SK-N-MC (cell line): ENCODE measurements around the gene PXYLP1.

Experiments
- DNase-seq: peaks from one replicate; pipeline ENCODE4 v3.0.0-alpha.2; 2011; ENCODE audit warnings: low read depth, low spot score
- H3K27ac ChIP-seq: fragments of 200-600 bp; sonication (generic); 2 replicates; pipeline ENCODE4 v1.5.1; 2016; ENCODE audit warnings: mixed run types
- H3K36me3 ChIP-seq: fragments of 200-600 bp; sonication (generic); 2 replicates; pipeline ENCODE4 v1.6.1; 2017; ENCODE audit warnings: antibody characterized with exemption, low read length, mixed read lengths; ENCODE audit not compliant: insufficient read depth
- H3K4me3 ChIP-seq: fragments of 200-600 bp; sonication (generic); 2 replicates; pipeline ENCODE4 v1.5.1; 2016
- H3K9ac ChIP-seq: fragments of 200-600 bp; sonication (generic); 2 replicates; pipeline ENCODE4 v1.8.0; 2017; ENCODE audit warnings: mixed run types, mixed read lengths; ENCODE audit not compliant: insufficient read length
- H3K9me3 ChIP-seq: fragments of 200-600 bp; sonication (generic); 2 replicates; pipeline ENCODE4 v1.6.1; 2017; ENCODE audit warnings: low read depth, mild to moderate bottlenecking, antibody characterized with exemption, low read length, moderate library complexity, mixed read lengths
- EZH2 ChIP-seq: fragments of 200-600 bp; sonication (generic); IDR thresholded peaks from one replicate; pipeline ENCODE4 v1.6.1; 2017; ENCODE audit warnings: antibody characterized with exemption
- FOXP2 ChIP-seq: optimal IDR thresholded peaks from 2 replicates; pipeline ENCODE3; 2011; ENCODE audit warnings: mild to moderate bottlenecking, moderate library complexity; ENCODE audit not compliant: insufficient read depth; ENCODE audit errors: extremely low read length, control extremely low read depth
- POLR2AphosphoS5 ChIP-seq: IDR thresholded peaks from 2 replicates; pipeline ENCODE4 v1.6.1; 2012; ENCODE audit warnings: mild to moderate bottlenecking, low read depth, low read length, borderline replicate concordance

PXYLP1 gene

GRCh38 chr3:141223673-141224166 is 7.9 kb upstream of the PXYLP1 start:
- no peak for DNase-seq
- H3K9me3 ChIP-seq, result peaks cover 8% of the 10 kb centered on the region; the same call in 1 of the 2 replicates
- no peak for TF ChIP-seq POLR2AphosphoS5
- TF ChIP-seq EZH2, result no peak
- no peak for TF ChIP-seq FOXP2
- H3K36me3 ChIP-seq, result no peaks in the 10 kb centered on the region
- no peak overlapping the region for H3K9ac ChIP-seq
- no peak overlapping the region for H3K27ac ChIP-seq
- H3K4me3 ChIP-seq, result no peak overlapping the region

- TF ChIP-seq EZH2 (no peak), POLR2AphosphoS5 (no peak), FOXP2 (no peak)
- H3K36me3 ChIP-seq, result no peaks in the 10 kb centered on the region
- H3K27ac ChIP-seq, result no peak overlapping the region
- DNase-seq, result no peak
- H3K9me3 ChIP-seq, result peaks cover 8% of the 10 kb centered on the region; the same call in 1 of the 2 replicates
- H3K4me3 ChIP-seq, result no peak overlapping the region
- H3K9ac ChIP-seq, result no peak overlapping the region
These were observed 5.7 kb upstream of the PXYLP1 start for GRCh38 chr3:141225939-141226338.

DNA sequence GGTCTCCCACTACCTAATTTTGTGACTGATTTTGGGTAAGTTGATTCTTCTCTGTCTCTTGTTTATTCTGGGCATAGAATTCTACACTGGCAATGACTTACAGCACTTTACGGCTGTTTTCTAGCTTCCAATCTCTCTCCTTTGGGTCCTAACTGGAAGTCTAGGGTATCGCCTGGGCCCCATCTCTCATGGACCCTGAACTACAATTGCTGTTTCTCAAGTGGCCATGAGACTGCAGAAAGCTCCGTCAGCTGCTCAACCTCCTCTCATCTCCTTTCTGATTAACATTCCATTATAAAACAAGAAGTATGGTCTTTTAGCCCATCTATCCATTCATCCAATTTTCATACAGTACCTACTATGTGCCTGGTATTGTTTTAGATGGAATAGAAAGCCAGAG is 4.4 kb upstream of the PXYLP1 start:
- H3K9ac ChIP-seq, result no peak overlapping the region
- peaks cover 8% of the 10 kb centered on the region; the same call in 1 of the 2 replicates for H3K9me3 ChIP-seq
- DNase-seq, result no peak
- H3K36me3 ChIP-seq, result no peaks in the 10 kb centered on the region
- H3K4me3 ChIP-seq, result peak overlapping the region; percentile 3
- H3K27ac ChIP-seq, result peak overlapping the region; percentile 94
- TF ChIP-seq POLR2AphosphoS5 (no peak), FOXP2 (no peak)

DNA sequence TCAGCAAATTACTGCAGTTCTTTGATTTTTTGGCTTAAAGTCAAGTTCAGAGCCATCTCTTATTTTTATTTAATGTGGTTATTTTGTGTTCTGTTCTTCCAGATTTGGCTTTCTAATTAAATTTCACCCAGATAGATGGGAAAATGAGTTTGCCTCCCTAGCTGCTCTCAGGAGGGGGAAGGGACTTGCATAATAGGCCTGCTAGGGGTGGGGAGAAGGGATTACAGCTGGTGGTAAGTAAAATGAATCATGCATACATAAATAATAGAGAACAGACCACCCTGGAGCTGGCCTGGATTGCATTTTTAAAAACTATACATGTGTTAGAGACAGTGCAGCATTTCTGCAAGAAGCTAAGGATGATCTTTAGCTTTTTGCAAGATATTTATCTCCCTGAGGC is 3.9 kb upstream of the PXYLP1 start:
- peak; percentile 66 for DNase-seq
- H3K9me3 ChIP-seq, result peaks cover 8% of the 10 kb centered on the region; the same call in 1 of the 2 replicates
- peak overlapping the region; percentile 3 for H3K4me3 ChIP-seq
- TF ChIP-seq FOXP2 (peak; percentile 73), POLR2AphosphoS5 (no peak; the same call in 1 of the 2 replicates), EZH2 (no peak)
- no peaks in the 10 kb centered on the region for H3K36me3 ChIP-seq
- H3K9ac ChIP-seq, result no peak overlapping the region
- H3K27ac ChIP-seq, result peak overlapping the region; percentile 94

GRCh38 chr3:141228395-141228794 is 3.2 kb upstream of the PXYLP1 start:
- TF ChIP-seq FOXP2, result no peak
- no peak for TF ChIP-seq POLR2AphosphoS5
- no peak for TF ChIP-seq EZH2
- Histone ChIP-seq H3K27ac (peak overlapping the region; percentile 94), H3K4me3 (no peak overlapping the region), H3K36me3 (no peaks in the 10 kb centered on the region), H3K9ac (no peak overlapping the region), H3K9me3 (peaks cover 4% of the 10 kb centered on the region; the same call in 1 of the 2 replicates)
- no peak for DNase-seq

- Histone ChIP-seq H3K9me3 (peaks cover 3% of the 10 kb centered on the region; the same call in 1 of the 2 replicates), H3K36me3 (no peaks in the 10 kb centered on the region), H3K27ac (peak overlapping the region; percentile 94; the same call in 1 of the 2 replicates), H3K4me3 (no peak overlapping the region), H3K9ac (no peak overlapping the region)
- TF ChIP-seq FOXP2 (no peak), POLR2AphosphoS5 (no peak), EZH2 (no peak)
- no peak for DNase-seq
These were observed 2.5 kb upstream of the PXYLP1 start for GRCh38 chr3:141229132-141229531.

GRCh38 chr3:141230293-141230692 is 1.3 kb upstream of the PXYLP1 start:
- Histone ChIP-seq H3K4me3 (no peak overlapping the region), H3K36me3 (no peaks in the 10 kb centered on the region; the same call in 1 of the 2 replicates), H3K27ac (no peak overlapping the region), H3K9me3 (no peaks in the 10 kb centered on the region), H3K9ac (no peak overlapping the region)
- no peak for DNase-seq
- no peak for TF ChIP-seq FOXP2
- no peak for TF ChIP-seq EZH2
- TF ChIP-seq POLR2AphosphoS5, result no peak

GRCh38 chr3:141231952-141232823 is 563 bp downstream of the PXYLP1 start:
- no peaks in the 10 kb centered on the region for H3K9me3 ChIP-seq
- TF ChIP-seq FOXP2, result no peak
- no peak for TF ChIP-seq EZH2
- no peak for TF ChIP-seq POLR2AphosphoS5
- DNase-seq, result no peak
- no peak overlapping the region for H3K27ac ChIP-seq
- H3K4me3 ChIP-seq, result peak overlapping the region; percentile 85
- H3K36me3 ChIP-seq, result no peaks in the 10 kb centered on the region; the same call in 1 of the 2 replicates
- peak overlapping the region; percentile 80 for H3K9ac ChIP-seq
